Activated CD4-positive, alpha-beta T cell treated with anti-CD3 and anti-CD28 coated beads for 4 hours (primary cell): ENCODE measurements around the gene OGFOD3.
"Not testable (repeated sequence)": the region's sequence is repeated elsewhere in the genome, so short reads cannot be mapped to it uniquely, and the experiment has no call there.

ENCODE experiments used
- DNase-seq, 2 donors: peaks; one replicate each; pipeline ENCODE4 v3.0.0-alpha.2; 2020

OGFOD3 gene

DNA sequence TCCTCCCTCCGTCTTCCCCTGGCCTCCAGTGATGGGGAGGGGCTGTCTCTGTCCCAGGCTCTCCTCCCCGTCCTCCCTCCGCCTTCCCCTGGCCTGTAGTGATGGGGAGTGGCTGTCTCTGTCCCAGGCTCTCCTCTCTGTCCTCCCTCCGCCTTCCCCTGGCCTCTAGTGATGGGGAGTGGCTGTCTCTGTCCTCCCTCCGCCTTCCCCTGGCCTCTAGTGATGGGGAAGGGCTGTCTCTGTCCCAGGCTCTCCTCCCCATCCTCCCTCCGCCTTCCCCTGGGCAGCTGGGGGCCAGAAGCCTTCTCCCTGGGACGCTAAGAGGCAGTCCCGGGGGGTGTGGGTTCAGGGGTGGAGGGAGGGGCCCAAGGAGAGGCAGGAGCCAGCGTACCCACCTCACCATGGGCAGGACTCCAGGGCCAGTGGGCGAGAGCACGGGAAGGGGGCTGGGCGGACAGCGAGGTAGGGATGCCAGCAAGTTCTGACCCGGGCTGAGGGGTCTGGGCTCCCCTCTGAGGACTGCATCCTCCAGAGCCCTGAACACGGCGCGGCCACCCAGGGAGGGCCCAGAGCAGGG, 32.0 kb downstream of the OGFOD3 start:
- DNase-seq = no peak

DNA sequence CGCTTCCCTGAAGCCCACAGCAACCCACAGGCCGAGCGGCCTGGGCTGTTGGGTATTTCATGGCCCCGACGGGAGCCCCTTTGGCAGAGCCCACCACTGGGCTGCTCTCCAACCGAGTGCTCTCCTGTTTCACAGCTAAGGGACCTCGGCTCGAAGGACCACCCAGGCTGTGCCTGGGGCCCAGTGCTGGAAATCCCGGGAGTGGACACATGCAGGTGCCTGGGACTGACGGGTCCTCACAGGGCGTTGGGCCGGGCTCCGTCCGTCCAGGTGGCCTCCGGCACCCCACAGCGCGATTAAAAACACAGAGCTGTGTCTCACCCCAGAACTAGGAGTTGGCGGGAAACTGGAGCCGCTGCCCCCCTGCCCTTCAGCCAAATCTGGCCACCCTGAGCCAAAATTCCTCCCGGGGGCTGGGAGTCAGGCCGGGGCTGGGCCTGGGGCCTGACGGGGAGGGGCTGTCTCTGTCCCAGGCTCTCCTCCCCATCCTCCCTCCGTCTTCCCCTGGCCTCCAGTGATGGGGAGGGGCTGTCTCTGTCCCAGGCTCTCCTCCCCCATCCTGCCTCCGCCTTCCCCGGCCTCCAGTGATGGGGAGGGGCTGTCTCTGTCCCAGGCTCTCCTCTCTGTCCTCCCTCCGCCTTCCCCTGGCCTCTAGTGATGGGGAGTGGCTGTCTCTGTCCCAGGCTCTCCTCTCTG, 32.7 kb downstream of the OGFOD3 start:
- no peak for DNase-seq

DNA sequence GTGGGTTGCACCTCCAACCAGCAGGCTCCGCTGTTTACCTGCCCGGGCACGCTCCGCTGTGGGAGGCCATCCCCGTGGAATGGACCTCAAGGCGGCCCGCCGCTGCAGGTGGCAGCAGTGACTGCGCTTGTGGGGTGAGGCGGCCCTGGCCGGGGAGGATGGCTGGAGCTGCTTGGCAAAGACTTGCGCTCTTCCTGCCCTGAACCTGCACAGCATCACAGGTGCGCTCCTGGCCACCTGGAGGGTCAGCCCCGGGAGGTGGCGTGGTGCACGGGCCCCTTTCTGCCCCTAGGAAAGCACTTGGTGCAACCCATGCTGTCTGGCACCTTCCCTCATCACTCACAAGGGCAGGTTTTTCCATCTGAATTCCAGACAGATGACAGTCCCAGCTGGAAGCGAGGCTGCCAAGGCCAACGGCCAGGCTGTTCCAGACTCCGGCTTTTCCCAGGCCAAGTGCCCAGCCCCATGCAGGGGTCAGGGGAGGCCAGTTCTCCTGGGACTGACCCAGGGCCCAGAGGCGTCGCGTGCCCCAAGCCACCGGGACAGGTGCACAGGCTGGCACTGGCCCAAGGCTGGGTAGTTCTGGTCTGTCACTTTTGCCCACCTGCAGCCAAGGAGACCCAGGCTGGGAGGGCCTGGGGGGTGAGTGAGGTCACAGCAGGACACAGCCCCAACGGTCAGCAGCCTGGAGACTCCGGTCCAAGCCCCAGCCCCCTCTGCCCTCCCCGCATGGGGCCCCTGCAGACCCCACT, 33.5 kb downstream of the OGFOD3 start:
- DNase-seq = no peak

DNA sequence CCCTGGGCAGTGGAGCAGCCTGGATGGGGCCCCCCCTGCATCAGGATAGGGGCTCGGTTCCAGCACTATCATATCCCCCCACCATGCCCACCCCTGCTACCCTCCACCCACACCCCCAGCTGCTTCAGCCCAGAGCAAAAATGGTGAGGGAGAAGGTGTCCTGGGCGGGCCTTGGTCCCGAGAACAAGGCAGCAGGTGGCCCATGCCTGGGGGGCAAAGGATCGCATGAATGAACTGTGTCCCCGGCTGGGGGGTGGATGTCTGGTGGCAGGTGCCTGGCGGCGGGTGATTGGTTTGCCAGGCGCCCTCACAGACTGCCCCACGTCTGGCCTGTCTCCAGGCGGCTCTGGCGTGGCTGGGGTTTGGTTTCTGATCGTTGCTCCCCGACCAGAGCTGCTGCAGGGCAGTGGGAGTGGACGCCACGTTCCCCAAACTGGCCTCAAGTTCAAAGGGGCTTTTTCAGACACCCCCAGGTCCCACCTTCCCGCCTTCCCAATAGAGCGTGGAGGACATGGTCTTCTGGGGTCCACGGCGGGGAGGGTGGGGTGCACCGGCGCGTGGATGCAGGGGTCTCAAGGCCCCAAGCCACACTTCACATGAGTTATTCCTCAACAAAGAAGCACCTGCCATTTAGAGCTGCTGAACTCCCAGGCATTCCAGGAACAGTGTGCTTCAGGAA, 34.2 kb downstream of the OGFOD3 start:
- no peak for DNase-seq

DNA sequence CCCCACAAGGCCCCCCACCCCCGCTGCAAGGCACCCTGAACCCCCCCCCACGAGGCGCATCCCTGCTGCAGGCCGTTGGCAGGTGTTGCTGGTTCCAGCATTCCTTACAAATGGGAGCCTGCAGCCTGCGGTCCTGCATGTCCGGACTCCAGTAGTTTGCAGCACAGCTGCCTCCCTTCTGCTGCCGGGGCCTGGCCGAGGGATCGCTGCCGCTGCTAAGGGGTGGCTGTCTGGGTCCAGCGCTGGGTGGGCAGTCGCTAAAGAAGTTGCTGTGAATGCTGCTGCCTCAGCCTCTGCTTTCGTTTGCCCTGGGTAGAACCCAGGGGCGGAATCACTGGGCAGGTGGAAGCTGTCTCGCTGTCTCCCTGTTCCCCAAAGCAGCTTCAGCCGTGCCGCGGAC, 35.0 kb downstream of the OGFOD3 start:
- no peak for DNase-seq

DNA sequence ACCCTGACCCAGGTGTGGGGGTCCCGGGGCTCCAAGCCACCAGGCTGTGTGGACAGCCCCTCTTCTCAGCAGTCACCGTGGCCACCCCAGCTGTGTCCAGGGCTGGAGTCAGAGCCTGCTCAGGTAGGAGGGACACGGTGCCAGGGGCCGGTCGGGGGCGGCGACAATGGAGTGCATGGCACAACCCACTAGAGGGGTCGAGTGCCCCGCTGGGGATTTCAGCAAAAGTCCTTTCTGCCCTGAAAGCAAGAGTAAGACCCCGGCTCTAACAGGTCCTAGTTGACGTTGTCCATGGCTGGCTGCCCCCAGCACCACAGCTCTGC, 35.5 kb downstream of the OGFOD3 start:
- DNase-seq = no peak

DNA sequence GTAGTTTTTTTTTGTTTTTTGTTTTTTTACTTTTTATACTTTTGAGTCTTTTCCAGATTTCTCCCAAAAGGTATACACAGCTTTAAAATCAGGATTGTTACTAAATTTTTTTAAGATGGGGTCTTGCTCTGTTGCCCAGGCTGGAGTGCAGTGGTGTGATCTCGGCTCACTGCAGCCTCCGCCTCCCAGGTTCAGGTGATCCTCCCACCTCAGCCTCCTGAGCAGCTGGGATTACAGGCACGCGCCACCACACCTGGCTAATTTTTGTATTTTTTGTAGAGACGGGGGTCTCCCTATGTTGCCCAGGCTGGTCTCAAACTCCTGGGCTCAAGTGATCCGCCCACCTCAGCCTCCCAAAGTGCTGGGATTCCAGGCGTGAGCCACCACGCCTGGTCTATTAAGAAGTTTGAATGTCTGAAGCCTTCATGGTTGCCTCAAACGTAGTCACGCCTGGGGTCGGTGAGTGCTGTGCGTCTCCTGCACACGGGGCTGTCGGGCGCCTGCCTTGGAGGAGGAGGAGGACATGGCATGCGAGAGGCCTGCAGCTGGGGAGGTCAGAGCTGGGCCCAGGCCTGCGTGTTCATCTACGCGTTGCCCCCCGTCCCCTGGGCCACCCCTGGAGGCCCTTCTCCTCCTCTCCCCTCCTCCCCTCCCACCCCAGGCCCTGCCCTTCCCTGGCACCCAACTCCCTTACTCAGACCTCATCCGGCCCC, 36.0 kb downstream of the OGFOD3 start:
- DNase-seq = not testable (repeated sequence)

DNA sequence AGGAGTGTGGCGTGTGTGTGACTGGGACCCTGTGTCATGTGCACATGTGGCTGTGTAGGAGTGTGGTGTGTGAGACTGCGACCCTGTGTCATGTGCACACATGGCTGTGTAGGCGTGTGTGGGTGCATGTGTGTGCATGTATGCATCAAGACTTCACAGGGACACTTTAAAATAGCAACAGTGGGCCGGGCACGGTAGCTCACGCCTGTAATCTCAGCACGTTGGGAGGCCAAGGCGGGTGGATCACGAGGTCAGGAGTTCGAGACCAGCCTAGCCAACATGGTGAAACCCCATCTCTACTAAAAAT, 36.7 kb downstream of the OGFOD3 start:
- not testable (repeated sequence) for DNase-seq

DNA sequence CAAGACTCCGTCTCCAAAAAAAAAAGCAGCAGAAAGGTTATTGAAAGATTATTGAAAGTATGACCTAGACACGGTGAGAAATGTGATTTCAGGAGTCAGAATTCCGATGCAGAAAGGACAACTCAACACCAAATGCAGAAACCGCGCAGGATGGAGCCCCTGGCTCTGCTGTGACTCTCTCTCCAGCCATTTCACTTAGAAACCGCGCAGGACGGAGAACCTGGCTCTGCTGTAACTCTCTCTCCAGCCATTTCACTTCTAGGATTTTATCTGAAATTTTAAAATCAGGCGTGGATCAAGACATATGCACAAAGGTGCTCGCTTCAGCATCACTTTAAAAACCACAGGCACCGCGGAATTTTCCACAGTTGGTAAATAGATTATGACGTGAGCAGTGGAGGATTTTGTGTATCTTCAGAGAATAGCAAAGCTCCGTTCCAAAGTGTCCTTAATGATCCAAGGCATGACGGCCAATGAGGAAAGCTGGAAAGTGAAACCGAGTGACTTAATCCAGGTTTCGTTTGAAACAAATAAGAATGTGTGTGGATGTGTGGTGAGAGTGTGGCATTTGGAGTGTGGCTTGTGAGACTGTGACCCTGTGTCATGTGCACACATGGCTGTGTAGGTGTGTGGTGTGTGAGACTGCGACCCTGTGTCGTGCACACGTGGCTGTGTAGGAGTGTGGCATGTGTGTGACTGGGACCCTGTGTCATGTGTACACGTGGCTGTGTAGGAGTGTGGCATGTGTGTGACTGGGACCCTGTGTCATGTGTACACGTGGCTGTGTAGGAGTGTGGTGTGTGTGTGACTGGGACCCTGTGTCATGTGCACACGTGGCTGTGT, 37.3 kb downstream of the OGFOD3 start:
- DNase-seq = no peak

DNA sequence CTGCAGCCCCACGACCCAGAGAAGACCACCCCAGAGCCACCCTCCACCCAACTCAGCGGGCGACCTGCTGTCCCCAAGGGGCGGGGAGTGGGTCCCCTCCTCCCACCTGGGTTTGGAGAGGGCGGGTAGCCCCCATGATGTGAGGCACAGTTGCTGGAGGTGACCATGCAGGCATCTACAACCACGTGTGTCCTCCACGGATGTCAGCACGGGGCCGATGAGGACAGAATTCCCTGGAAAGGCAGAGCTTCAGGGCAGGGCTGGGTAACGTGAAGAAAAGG, 39.7 kb downstream of the OGFOD3 start:
- no peak for DNase-seq

DNA sequence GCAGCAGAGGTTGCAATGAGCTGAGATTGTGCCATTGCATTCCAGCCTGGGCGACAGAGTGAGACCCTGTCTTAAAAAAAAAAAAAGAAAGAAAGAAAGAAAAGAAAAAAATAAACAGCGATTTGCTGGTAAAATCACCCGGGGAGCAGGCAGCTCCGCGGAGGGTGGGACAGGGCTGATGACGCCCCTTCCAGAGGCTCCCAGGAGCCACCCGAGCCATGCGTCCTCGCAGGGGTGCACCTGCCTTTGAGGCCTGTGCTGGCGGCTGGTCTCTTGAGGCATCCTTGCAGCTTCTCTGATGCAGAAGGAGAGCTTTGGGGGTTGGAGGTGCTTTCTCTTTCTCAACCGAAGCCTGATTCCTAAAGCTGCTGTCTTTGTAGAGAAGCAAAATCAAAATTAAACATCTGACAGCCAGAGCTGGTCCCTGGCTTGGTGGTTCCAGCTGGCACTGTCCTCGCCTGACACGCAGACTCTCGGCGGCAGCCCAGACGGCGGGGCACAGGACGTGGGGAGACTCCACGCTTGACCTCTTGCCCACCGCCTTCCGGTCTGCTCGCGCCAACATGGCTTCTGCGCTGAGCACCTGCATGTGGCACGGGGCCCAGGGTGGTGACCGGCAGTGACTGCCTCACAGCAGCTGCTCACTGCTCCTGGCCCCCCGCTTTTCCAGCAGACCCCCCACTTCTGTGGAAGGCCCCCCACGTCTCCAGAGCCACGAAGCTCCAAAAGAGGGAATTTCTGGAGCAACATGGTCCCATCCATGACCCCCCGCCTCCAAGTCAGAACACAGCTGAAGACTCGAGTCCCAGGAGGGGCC, 40.3 kb downstream of the OGFOD3 start:
- DNase-seq = no peak

DNA sequence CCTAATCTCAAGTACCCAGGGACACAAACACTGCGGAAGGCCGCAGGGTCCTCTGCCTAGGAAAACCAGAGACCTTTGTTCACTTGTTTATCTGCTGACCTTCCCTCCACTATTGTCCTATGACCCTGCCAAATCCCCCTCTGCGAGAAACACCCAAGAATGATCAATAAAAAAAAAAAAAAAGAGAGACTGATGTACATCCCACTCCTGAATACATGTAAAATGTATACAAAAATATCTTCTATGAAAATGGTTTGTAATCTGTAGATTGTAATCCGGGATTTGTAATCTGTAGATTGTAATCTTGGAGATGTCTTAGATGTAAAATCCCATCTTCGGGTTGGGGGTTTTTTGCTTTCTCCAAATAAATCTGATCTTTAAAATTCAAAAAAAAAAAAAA, 41.1 kb downstream of the OGFOD3 start:
- not testable (repeated sequence) for DNase-seq

DNA sequence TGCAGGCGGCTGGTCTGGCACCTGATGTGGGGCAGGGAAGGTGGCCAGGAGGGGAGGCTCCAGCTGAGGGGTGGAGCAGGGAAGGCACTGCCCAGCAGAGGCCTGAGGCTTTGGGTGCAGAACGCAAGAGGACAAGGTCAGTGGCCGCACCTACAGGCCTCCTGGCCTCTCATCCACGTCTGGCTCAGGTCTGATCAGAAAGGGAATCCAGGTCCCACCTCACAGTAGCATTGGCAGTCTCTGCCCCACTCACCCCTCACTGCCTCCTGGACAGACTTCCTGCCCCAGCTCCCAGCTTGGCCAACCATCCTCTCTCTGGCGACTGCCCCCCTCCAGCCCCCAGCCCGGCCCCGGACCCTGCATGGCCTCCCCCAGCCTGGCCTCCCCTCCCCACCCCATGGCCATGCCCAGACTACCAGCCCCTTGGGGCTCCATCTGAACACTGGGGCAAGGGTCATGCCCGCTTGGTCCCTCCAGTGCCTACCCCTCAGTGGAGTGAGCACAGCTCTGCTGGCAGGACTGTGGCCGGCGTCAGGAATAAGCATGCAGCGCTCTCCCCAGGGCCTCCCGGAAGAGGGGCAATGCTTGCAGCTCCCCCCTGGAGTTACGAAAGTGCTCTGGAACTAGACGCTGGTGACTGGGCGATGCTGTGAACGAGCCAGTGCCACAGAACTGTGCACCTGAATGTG, 42.2 kb downstream of the OGFOD3 start:
- DNase-seq = no peak

DNA sequence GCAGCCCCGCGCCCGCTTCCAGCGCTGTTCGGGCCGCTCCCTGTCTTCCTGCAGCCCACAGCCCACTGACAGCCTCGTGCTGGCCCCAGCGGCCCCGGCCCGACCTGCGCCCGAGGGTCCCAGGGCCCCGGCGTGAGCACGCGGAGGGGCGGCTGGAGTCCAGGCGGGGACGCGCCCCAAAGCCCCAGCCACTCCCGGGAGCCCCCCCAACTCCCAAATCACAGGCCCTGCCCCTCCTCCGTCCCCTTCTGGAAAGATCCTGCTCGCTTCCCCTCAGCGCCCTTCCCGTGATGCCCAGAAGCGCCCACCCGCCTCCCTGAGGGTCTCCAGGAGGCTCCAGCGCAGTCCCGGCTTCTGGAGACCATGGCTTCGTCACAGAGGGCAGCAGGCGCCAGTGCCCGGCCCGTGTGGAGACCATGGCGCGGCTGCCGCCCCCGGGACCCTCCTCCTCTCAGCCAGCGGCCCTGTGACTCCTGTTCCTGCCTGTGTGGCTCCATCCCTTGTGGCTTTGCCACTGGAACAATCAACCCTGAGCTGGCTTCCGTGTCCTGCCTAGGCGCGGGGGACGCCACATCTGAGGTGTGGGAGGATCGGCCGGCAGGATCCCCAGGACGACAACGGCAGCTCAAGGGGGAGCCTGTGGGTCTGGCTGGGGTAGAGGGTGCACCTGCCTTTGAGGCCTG, 42.9 kb downstream of the OGFOD3 start:
- DNase-seq = no peak

DNA sequence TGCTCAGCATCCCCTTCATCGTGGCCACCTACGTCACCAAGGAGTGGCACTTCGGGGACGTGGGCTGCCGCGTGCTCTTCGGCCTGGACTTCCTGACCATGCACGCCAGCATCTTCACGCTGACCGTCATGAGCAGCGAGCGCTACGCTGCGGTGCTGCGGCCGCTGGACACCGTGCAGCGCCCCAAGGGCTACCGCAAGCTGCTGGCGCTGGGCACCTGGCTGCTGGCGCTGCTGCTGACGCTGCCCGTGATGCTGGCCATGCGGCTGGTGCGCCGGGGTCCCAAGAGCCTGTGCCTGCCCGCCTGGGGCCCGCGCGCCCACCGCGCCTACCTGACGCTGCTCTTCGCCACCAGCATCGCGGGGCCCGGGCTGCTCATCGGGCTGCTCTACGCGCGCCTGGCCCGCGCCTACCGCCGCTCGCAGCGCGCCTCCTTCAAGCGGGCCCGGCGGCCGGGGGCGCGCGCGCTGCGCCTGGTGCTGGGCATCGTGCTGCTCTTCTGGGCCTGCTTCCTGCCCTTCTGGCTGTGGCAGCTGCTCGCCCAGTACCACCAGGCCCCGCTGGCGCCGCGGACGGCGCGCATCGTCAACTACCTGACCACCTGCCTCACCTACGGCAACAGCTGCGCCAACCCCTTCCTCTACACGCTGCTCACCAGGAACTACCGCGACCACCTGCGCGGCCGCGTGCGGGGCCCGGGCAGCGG, 43.6 kb downstream of the OGFOD3 start:
- no peak for DNase-seq

DNA sequence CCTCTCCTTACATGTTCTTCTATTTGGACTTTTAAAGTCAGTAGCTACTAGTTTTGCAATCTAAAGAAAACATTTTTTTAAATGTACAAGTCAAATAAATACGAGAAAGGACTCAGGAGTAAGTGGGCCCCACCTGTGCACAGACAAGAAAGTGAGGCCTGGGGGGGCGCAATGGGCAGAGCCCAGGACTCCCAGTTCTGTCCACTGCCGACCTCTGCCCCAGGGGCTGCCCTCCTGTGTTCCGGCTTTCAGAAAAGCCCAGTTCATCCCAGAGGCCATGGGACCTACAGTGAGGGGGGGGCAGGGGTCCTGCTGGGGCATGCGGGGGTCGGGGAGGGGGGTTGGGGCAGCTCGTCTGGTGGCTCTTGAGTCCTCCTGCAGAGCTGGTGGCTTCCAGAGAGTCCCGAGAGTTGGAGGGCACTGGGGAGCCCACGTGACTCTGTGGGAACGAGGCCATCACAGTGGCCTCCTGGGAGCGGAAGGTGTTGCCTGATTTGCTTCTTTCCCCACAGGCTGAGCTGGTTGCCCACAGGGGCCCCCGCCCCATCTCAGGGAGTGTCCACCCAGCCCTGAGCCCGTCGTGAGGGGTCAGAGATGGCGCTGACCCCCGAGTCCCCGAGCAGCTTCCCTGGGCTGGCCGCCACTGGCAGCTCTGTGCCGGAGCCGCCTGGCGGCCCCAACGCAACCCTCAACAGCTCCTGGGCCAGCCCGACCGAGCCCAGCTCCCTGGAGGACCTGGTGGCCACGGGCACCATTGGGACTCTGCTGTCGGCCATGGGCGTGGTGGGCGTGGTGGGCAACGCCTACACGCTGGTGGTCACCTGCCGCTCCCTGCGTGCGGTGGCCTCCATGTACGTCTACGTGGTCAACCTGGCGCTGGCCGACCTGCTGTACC, 44.4 kb downstream of the OGFOD3 start:
- no peak for DNase-seq

DNA sequence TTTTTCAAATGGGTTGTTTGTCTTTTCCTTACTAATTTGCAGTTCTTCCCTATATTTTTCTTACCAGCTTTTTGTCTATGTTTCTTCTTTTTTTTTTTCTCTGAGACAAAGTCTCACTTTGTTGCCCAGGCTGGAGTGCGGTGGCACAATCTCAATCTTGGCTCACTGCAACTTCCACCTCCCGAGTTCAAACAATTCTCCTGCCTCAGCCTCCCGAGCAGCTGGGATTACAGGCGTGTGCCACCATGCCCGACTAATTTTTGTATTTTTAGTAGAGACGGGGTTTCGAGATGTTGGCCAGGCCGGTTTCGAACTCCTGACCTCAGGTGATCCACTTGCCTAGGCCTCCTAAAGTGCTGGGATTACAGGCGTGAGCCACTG, 45.3 kb downstream of the OGFOD3 start:
- not testable (repeated sequence) for DNase-seq

DNA sequence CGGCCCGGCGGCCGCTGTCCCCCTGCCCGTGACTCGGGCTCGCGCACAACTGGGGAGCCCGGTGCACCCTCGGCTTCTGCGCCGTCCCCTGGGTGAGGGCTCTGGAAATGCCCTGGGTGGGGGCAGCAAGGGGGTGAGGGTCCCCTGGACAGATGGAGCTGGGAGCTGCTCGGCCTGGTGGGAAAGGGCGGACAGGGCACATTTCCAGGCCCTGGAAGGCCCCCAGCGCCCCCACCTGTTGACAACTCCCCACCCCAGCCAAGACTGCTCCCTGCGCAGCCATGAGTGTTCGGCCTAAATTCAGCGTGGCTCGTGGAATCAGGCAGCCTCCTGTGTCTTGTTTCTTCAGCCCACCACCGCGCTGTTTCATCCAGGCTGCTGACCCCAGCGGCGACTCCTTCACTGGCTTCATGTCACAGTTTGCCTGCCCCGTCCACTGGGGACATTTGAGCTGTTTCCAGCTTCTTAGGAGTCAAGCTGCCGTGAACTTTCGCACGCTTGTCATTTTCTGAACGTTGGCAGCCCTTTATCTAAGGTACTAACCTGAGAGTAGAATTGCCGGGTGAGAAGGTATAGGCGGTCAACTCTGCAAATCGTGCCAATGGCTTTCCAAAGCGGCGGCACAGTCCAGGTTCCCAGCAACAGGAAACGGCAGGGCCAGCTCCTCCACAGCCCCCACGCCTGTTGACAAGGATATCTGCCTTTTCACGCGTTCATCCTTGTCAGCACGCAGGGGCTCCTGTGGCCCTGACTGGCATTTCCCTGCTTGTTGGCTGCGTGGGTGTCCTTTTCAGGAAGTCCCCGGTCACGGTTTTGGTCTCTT, 45.9 kb downstream of the OGFOD3 start:
- no peak for DNase-seq
